Activated CD4-positive, alpha-beta memory T cell treated with anti-CD3 and anti-CD28 coated beads, Interleukin-2, amount 10 ng/mL, durations not matched to agents 7 days and 5 days (primary cell): ENCODE measurements around the gene ZMIZ1. TPM values are rescaled to one million over a fixed set of nuclear protein-coding genes. Genes with fewer than 3 reads are reported as not detected.

Experiments
- CTCF ChIA-PET: fragments of 350-600 bp; sonication (Branson Sonifier 250); formaldehyde crosslinking; loops from one replicate; lab custom pipeline; 2021; ENCODE audit warnings: antibody characterized with exemption, inconsistent platforms; lab: Charles Lee
- POLR2A ChIA-PET: fragments of 350-600 bp; sonication (Branson Sonifier 250); formaldehyde crosslinking; loops from one replicate; lab custom pipeline; 2021; ENCODE audit warnings: antibody characterized with exemption; lab: Charles Lee
- DNase-seq: peaks from one replicate; pipeline ENCODE4 v3.0.0-alpha.2; 2020
- H3K27ac Mint-ChIP-seq: one replicate; pipeline ENCODE4 v1.8.0; 2021; ENCODE audit warnings: mild to moderate bottlenecking, mixed read lengths
- H3K27me3 Mint-ChIP-seq: one replicate; pipeline ENCODE4 v1.8.0; 2021; ENCODE audit warnings: mixed read lengths
- H3K36me3 Mint-ChIP-seq: one replicate; pipeline ENCODE4 v1.8.0; 2021; ENCODE audit warnings: low read depth, mixed read lengths
- H3K4me1 Mint-ChIP-seq: one replicate; pipeline ENCODE4 v1.8.0; 2021; ENCODE audit warnings: mixed read lengths
- H3K4me3 Mint-ChIP-seq: one replicate; pipeline ENCODE4 v1.8.0; 2021; ENCODE audit warnings: mild to moderate bottlenecking, mixed read lengths
- H3K9me3 Mint-ChIP-seq: one replicate; pipeline ENCODE4 v1.8.0; 2021; ENCODE audit warnings: mixed read lengths
- total RNA-seq, 2 experiments: library from RNA; stranded (reverse); gene quantifications; one replicate each; pipeline ENCODE4 v1.2.3, GENCODE V29; 2021

Gene ZMIZ1
- total RNA-seq, 2 experiments from 2014 or later = 46.9 to 47.0 TPM

DNA sequence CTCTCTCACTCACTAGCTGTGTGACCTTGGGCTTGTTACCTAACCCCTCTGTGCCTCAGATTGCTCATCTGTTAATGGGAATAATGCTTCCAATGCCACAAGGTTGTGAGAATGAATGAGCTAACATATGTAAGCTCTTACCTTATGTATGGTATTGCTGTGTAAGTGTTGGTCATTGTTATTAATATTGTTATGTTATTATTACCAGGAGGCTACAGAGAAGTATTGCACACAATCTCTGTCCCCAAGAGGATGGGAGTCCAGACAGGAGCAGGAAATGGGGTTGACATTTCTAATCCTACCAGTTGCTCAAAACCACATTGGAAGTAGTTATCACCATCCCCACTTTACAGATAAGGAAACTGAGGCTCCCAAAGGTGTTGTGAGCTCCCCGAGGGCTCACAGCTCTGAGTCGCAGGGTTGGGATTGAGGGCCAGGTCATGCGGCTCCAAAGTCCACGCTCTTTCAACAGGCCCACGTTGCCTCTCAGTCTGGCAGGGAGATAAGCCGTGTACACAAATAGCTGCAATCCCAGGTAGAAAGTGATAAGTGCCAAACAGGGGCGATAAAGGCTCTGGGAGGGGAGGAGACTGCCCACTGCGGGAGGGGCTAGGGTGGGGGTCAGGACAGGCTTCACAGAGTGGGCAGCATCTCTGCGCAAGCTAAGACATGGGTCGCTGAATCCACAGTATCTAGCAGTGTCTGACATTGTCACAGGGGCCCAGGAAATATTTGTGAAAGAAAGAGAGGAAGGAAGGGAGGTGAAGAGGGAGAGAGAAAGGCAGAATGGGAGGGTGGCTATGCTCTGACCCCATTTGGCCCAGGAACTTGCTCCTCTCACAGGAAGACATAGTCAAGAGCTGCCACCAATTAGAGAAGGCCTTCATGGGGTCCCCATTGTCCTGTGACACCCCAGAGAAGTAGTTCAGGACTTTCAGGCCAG lies 9.6 kb upstream of the ZMIZ1 start:
- ChIA-PET CTCF (no interaction called here), POLR2A (interaction anchor here (1.5 to 2.3 kb wide), 2 partner anchors 10 to 11 kb away, joined by 5 to 9 read pairs; no protein-coding TSS in a partner anchor)
- Mint-ChIP-seq H3K27me3 (peaks cover 5% of the 10 kb centered on the region), H3K4me1 (peaks cover 17% of the 10 kb centered on the region), H3K36me3 (no peaks in the 10 kb centered on the region), H3K27ac (no peak overlapping the region), H3K4me3 (no peak overlapping the region), H3K9me3 (no peaks in the 10 kb centered on the region)
- no peak for DNase-seq

DNA sequence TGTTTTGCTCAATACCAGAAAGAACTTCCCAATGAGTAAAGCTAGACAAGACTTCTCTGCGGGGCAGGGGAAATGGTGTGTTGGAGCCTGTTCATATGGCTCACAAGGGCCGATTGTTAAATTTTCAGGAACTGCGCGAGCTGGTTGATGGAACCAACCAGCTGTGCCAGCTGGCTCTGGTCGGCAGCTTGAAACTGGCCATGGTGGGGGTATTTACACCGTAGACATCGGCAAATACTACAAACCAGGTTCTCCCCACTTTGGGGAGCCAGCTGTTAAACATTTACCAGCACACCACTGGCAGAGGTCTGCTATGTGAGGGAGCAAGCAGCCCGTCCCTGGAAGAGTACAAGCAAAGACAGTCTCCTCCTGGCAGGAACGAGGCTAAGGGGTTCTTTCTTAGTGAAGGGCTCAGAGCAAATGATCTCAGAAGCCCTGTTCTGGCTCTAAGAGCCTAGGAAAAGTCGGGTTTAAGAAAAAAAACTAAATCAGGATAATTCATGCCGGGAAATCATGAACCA lies 8.8 kb upstream of the ZMIZ1 start:
- Mint-ChIP-seq H3K4me1 (peaks cover 24% of the 10 kb centered on the region), H3K9me3 (no peaks in the 10 kb centered on the region), H3K27ac (no peak overlapping the region), H3K36me3 (no peaks in the 10 kb centered on the region), H3K27me3 (peaks cover 5% of the 10 kb centered on the region), H3K4me3 (no peak overlapping the region)
- CTCF ChIA-PET = no interaction called here
- DNase-seq = no peak
- POLR2A ChIA-PET = interaction anchor here (2.3 kb wide), 1 partner anchor 12 kb away, joined by 9 read pairs; no protein-coding TSS in a partner anchor

DNA sequence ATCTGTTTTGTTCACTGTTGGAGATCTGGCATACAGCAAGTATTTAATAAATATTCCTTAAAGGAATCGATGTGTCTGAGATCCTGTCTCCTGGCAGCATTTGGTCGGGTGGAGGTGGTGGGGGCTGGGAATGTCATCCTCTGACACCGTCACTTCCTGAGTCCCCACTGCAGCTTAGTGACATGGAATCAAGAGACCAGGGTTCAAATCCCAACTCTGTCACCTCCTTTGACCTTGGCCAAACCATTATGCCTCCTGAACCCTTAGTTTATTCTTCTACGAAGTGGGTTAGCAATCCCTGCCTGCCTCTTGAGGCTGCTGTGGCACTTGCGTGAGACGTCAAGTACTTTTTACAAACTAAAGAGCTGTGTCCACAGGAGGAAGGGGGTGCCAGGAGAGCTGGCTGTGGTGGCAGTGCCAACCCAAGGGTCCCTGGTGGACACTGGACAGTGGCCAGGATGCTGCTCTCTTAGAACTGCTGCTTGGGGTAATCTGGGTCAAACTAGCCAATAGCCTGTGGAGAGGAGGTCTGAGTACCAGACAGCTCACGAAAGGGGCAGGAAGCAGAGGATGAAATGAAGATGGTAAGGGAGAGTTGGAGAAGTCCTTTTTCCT lies 8.0 kb upstream of the ZMIZ1 start:
- DNase-seq = no peak
- H3K36me3 Mint-ChIP-seq = no peaks in the 10 kb centered on the region
- POLR2A ChIA-PET = interaction anchor here (1.0 to 2.3 kb wide), 2 partner anchors 9 to 12 kb away, joined by 4 to 9 read pairs; no protein-coding TSS in a partner anchor
- peaks cover 5% of the 10 kb centered on the region for H3K27me3 Mint-ChIP-seq
- H3K4me1 Mint-ChIP-seq = peaks cover 32% of the 10 kb centered on the region
- H3K27ac Mint-ChIP-seq = no peak overlapping the region
- H3K9me3 Mint-ChIP-seq = no peaks in the 10 kb centered on the region
- no peak overlapping the region for H3K4me3 Mint-ChIP-seq
- CTCF ChIA-PET = no interaction called here

DNA sequence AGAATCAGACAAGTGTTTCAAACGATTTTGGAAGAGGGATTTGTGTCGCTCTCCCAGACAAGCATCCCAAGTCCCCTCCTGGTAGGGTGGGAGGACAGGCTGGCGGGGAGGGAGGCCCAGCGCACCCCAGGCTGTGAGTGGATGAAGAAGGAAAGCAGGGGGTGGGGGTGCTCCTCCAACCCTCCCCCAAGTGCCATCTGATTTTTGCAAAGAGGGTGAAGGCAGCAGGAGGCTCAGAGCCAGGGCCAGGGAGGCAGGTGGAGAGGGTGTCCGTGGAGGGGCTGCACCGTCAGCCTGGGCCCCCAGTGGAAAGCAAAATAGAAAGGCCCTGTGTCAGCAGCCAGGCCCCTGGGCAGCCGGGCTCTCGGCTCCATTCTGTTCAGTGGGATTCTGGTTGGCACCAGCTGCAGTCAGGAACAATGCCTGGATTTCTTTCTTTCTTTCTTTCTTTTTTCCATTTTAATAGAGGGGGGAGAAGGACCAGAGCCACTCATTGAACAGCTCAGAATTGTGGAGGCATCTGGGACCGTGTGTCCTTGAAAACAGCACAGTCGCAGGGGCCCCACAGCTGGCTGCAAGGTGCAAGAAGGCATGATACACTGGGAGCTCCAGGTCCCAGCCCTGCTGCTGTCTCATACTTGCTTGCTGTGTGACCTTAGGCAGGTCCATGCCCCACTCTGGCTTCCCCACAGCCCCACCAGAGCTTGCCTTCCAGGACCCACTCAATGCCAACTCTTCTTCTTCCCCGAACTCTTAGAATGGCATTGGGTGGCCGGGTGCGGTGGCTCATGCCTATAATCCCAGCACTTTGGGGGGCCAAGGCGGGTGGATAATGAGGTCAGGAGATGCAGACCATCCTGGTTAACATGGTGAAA lies 7.1 kb upstream of the ZMIZ1 start:
- CTCF ChIA-PET = interaction anchor here (0.6 kb wide), 1 partner anchor 134 kb away, joined by 3 read pairs; no protein-coding TSS in a partner anchor

DNA sequence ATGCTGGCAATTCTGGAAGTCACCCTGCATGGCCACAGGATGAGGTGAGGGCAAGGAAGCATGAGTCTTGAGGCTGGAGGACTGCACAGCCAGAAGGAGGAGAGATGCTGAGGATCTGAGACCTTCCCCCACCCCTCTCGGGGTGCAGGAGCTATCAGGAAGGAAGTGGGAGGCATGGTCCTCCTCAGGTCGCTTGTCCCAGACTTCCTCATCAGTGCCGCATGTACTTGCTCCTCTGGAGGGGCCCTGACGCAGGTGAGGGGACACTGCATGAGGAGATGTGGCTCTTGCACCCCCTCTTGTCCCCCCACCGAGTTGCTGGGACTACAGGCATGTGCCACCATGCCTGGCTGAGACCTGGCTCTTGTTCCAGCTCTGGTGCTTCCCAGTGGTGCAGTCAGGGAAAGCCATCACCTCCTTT lies 5.7 kb upstream of the ZMIZ1 start:
- no peak overlapping the region for H3K4me3 Mint-ChIP-seq
- ChIA-PET CTCF (interaction anchor here (2.0 kb wide), 1 partner anchor 133 kb away, joined by 5 read pairs; no protein-coding TSS in a partner anchor), POLR2A (interaction anchor here (1.4 kb wide), 1 partner anchor 10 kb away, joined by 4 read pairs; no protein-coding TSS in a partner anchor)
- peaks cover 48% of the 10 kb centered on the region for H3K4me1 Mint-ChIP-seq
- H3K27me3 Mint-ChIP-seq = peaks cover 7% of the 10 kb centered on the region
- no peaks in the 10 kb centered on the region for H3K36me3 Mint-ChIP-seq
- H3K9me3 Mint-ChIP-seq = no peaks in the 10 kb centered on the region
- DNase-seq = no peak
- H3K27ac Mint-ChIP-seq = no peak overlapping the region

More for the DNA sequence above, 7.1 kb upstream of the ZMIZ1 start:
- no peaks in the 10 kb centered on the region for H3K9me3 Mint-ChIP-seq
- H3K4me1 Mint-ChIP-seq = peaks cover 40% of the 10 kb centered on the region
- no peaks in the 10 kb centered on the region for H3K36me3 Mint-ChIP-seq
- POLR2A ChIA-PET = interaction anchor here (1.0 to 2.3 kb wide), 3 partner anchors 9 to 13 kb away, joined by 4 to 9 read pairs (median 4); no protein-coding TSS in a partner anchor
- H3K27me3 Mint-ChIP-seq = peaks cover 5% of the 10 kb centered on the region
- H3K27ac Mint-ChIP-seq = no peak overlapping the region
- DNase-seq = no peak
- H3K4me3 Mint-ChIP-seq = no peak overlapping the region

DNA sequence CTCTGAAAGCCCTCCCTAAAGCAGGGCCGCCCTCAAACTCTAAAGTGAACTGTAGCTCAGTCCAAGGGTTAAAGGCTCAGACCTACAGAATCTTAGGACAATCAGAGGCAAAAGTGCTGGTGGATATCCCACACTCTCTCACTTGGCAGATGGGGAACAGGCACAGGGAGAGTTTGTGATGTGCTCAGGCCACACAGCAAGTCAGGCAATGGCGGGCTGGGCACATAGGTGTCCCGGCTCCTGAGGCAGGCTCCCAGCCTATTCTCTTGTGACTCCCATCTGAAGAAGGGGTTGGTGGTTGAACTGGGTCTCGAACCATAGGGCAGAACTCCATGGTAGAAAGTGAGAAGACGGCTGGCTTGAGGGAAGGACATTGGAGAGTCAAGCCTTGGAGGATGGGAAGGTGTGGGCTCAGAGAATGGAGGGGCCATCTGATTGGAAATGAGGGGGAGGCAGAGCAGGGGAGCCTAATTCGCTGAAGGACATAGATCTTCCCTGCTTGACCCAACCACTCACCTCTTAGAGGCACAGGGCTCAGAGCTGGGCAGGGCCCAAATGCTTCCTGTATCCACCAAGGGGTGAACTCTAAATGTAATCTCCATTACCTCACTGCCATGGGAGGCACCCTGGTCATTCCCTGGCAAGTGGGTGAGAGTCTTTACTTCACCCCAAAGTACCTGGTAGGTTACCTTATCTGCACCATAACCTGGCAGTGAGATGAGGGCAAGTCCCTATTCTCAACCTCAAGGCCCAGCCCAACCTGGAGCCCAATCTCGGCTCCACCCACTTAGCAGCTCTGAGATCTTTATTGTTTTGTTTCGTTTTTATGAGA lies 4.9 kb upstream of the ZMIZ1 start:
- no peaks in the 10 kb centered on the region for H3K36me3 Mint-ChIP-seq
- peaks cover 51% of the 10 kb centered on the region for H3K4me1 Mint-ChIP-seq
- CTCF ChIA-PET = interaction anchor here (2.0 kb wide), 1 partner anchor 132 kb away, joined by 5 read pairs; no protein-coding TSS in a partner anchor
- H3K9me3 Mint-ChIP-seq = no peaks in the 10 kb centered on the region
- H3K27ac Mint-ChIP-seq = peak overlapping the region; percentile 26
- peak; percentile 42 for DNase-seq
- POLR2A ChIA-PET = interaction anchor here (0.6 to 1.2 kb wide), 3 partner anchors 13 to 149 kb away, joined by 3 to 4 read pairs (median 3); no protein-coding TSS in a partner anchor
- peaks cover 7% of the 10 kb centered on the region for H3K27me3 Mint-ChIP-seq
- no peak overlapping the region for H3K4me3 Mint-ChIP-seq

DNA sequence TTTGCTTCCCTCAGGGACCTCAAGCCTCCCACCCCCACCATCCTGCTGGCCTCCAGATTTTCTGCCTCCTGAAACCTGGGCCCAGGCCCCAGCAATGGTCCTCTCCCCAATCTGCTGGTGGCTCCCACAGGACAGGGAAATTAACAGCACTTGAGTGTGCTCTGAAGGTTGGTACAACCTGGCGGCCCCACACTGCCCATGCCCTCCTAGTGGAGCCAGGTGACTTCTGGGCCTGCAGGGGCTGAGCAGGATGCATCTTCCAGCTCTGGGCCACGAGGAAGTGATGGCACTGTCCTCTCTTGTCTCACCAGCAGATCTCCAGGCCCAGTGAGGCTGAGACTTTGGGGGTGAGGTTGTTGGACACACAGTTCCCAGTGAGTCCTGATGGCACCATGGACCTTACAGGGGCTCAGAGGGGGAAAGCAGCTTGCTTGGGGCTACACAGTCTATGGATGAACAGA lies 3.6 kb upstream of the ZMIZ1 start:
- H3K27ac Mint-ChIP-seq = no peak overlapping the region
- H3K27me3 Mint-ChIP-seq = peaks cover 6% of the 10 kb centered on the region
- no peaks in the 10 kb centered on the region for H3K9me3 Mint-ChIP-seq
- CTCF ChIA-PET = no interaction called here
- no peak for DNase-seq
- POLR2A ChIA-PET = interaction anchor here (0.9 kb wide), 1 partner anchor 12 kb away, joined by 3 read pairs; no protein-coding TSS in a partner anchor
- no peak overlapping the region for H3K4me3 Mint-ChIP-seq
- H3K36me3 Mint-ChIP-seq = no peaks in the 10 kb centered on the region
- H3K4me1 Mint-ChIP-seq = peaks cover 54% of the 10 kb centered on the region

DNA sequence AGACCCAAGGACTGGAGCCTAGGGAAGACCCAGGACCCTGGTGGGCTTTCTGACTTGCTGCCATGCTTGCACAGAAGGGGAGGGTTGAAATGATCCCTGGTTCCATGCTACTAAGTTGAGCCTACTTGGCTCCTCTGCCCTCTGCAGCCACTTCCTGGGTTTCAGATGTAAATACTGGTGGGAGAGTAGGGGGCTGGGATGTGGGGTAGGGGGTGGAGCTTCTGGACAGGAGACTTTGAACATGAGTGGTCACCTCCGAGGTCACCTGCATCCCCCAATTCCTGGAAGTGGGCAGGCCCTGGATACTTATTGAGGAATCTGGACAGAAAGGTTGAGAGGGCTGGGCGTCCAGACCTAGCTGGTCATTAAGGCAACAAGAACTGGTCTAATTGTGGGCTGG lies 2.9 kb upstream of the ZMIZ1 start:
- peak overlapping the region; percentile 64 for H3K4me3 Mint-ChIP-seq
- peaks cover 54% of the 10 kb centered on the region for H3K4me1 Mint-ChIP-seq
- no peaks in the 10 kb centered on the region for H3K9me3 Mint-ChIP-seq
- ChIA-PET POLR2A (interaction anchor here (0.9 to 1.9 kb wide), 2 partner anchors 13 to 17 kb away, joined by 3 to 5 read pairs; no protein-coding TSS in a partner anchor), CTCF (no interaction called here)
- no peaks in the 10 kb centered on the region for H3K36me3 Mint-ChIP-seq
- no peak overlapping the region for H3K27ac Mint-ChIP-seq
- no peak for DNase-seq
- H3K27me3 Mint-ChIP-seq = peaks cover 2% of the 10 kb centered on the region

DNA sequence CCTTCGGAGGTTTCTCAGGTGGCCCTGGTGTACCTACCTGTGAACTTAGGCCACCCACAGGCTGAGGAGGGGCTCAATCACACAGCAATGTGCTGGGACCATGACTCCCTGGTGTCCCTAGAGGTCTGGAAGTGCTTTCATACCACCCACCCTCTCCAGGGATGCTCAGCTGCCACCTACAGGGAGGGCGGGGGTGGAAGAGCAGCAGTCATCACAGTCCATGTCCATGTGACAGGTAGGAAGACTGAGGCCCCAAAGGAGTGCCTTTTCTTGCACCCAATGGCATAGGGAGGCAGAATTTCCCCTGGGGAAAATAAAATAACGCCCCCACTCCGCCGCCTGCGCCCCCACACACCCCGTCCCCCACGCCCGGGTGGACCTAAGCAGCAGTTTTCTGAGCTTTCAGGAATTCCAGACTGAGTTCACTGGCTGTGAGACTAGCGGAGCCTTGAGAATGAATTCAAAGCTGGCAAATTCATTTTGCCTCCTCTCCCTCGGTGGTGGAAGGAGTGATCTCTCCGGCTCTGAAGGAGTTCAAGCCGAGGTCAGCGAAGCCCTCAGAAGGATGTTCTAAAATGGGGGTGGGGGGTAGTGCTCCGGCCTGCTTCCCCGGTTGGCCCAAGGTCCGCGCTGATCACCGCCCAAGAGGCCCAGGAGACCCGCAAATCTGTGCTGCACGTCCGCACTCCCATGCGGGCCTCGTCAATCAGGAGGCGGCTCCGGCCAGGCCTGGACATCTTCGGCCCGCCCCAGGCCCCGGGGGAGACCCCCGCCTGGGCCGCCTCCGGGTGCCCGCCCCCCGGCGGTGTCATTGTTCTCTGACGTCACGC lies 2.1 kb upstream of the ZMIZ1 start:
- ChIA-PET POLR2A (interaction anchor here (0.8 to 3.2 kb wide), 5 partner anchors 16 to 128 kb away, joined by 3 to 10 read pairs (median 4); no protein-coding TSS in a partner anchor), CTCF (interaction anchor here (0.7 to 1.7 kb wide), 5 partner anchors 18 to 215 kb away, joined by 3 read pairs; no protein-coding TSS in a partner anchor)
- Mint-ChIP-seq H3K4me1 (peaks cover 58% of the 10 kb centered on the region), H3K9me3 (no peaks in the 10 kb centered on the region), H3K27me3 (peaks cover 9% of the 10 kb centered on the region), H3K4me3 (peak overlapping the region; percentile 64), H3K27ac (no peak overlapping the region), H3K36me3 (no peaks in the 10 kb centered on the region)
- DNase-seq = no peak
